ENCODE results near the gene GRN.

GRCh38 chr17:44374306-44375195 is 29.4 kb downstream of the GRN start:
- no peak for TF ChIP-seq EP300 (IDR thresholded peaks at IDR 0.05)
- TF ChIP-seq CTCF (IDR thresholded peaks at IDR 0.05) = no peak
